ENCODE data around the gene PRPF31. TPM values are rescaled to one million over a fixed set of nuclear protein-coding genes. Genes with fewer than 3 reads are reported as not detected.

PRPF31 gene
- total and polyA plus RNA-seq, 2 of the 13 experiments (the other 11 are each of a cell fraction or from before 2014, with no cell fraction given): 23.8 to 63.8 TPM

DNA sequence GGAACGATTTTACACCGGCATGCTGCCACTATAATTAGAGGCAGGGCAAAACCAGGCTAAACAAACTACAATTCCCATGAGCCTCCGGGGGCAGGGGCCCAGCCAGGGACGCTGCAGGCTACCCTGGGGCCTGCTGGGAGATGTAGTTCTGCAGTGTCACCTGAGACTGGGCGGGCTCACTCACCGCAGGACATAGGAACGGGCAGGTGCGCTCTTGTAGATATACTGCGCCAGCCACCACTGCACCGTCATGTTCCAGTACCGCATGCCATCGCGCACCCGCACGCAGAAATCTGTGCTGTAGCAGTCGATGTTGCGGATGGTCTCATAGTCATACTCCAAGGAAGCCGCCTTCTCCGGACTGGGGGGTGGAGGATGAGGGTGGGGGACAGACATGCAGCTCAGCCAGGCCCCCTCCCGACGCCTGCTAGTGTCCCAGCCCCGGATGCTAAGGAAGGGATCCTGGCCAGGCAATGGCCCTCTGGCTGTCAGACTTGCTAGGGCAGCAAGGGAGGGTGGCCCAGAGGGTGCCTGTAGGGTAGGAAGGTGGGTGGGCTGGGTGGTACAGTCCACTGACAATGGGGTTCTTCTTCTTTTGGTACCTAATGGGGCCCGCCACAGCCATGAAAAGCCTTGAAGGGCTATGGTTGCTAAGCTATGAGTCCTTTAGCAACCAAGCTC is 63.2 kb downstream of the PRPF31 start (continued):
- TF ChIP-seq GABPB1 (CRISPR knock-in tag; IDR thresholded peaks at IDR 0.05) (peak; percentile 27; the same call in 1 of the 2 replicates), ZNF598 (CRISPR knock-in tag; IDR thresholded peaks at IDR 0.05; ENCODE audit: borderline replicate concordance) (no peak), MAFG (CRISPR knock-in tag; IDR thresholded peaks at IDR 0.05) (no peak), XRCC5 (optimal IDR thresholded peaks at IDR 0.05; ENCODE audit: low read length) (no peak), ZNF143 (CRISPR knock-in tag; IDR thresholded peaks at IDR 0.05) (peak; percentile 97), GTF2F1 (IDR thresholded peaks at IDR 0.05; ENCODE audit: low read length) (no peak), IKZF1 (IDR thresholded peaks at IDR 0.05) (no peak), ZNF672 (CRISPR knock-in tag; IDR thresholded peaks at IDR 0.05) (no peak), ZNF644 (CRISPR knock-in tag; IDR thresholded peaks at IDR 0.05; ENCODE audit: low read depth) (no peak), ZNF776 (CRISPR knock-in tag; IDR thresholded peaks at IDR 0.05) (no peak), SRY (CRISPR knock-in tag; IDR thresholded peaks at IDR 0.05) (no peak), ZNF720 (CRISPR knock-in tag; IDR thresholded peaks at IDR 0.05) (no peak), KDM2A (CRISPR knock-in tag; IDR thresholded peaks at IDR 0.05; ENCODE audit: borderline replicate concordance, low read depth) (no peak)
- TF ChIP-seq, protein P1, sequence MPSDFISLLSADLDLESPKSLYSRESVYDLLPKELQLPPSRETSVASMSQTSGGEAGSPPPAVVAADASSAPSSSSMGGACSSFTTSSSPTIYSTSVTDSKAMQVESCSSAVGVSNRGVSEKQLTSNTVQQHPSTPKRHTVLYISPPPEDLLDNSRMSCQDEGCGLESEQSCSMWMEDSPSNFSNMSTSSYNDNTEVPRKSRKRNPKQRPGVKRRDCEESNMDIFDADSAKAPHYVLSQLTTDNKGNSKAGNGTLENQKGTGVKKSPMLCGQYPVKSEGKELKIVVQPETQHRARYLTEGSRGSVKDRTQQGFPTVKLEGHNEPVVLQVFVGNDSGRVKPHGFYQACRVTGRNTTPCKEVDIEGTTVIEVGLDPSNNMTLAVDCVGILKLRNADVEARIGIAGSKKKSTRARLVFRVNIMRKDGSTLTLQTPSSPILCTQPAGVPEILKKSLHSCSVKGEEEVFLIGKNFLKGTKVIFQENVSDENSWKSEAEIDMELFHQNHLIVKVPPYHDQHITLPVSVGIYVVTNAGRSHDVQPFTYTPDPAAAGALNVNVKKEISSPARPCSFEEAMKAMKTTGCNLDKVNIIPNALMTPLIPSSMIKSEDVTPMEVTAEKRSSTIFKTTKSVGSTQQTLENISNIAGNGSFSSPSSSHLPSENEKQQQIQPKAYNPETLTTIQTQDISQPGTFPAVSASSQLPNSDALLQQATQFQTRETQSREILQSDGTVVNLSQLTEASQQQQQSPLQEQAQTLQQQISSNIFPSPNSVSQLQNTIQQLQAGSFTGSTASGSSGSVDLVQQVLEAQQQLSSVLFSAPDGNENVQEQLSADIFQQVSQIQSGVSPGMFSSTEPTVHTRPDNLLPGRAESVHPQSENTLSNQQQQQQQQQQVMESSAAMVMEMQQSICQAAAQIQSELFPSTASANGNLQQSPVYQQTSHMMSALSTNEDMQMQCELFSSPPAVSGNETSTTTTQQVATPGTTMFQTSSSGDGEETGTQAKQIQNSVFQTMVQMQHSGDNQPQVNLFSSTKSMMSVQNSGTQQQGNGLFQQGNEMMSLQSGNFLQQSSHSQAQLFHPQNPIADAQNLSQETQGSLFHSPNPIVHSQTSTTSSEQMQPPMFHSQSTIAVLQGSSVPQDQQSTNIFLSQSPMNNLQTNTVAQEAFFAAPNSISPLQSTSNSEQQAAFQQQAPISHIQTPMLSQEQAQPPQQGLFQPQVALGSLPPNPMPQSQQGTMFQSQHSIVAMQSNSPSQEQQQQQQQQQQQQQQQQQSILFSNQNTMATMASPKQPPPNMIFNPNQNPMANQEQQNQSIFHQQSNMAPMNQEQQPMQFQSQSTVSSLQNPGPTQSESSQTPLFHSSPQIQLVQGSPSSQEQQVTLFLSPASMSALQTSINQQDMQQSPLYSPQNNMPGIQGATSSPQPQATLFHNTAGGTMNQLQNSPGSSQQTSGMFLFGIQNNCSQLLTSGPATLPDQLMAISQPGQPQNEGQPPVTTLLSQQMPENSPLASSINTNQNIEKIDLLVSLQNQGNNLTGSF (CRISPR knock-in tag; IDR thresholded peaks at IDR 0.05): no peak
- TF ChIP-seq, protein P2, sequence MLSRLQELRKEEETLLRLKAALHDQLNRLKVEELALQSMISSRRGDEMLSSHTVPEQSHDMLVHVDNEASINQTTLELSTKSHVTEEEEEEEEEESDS (CRISPR knock-in tag; IDR thresholded peaks at IDR 0.05; ENCODE audit: borderline replicate concordance): no peak
- TF ChIP-seq, protein P3, sequence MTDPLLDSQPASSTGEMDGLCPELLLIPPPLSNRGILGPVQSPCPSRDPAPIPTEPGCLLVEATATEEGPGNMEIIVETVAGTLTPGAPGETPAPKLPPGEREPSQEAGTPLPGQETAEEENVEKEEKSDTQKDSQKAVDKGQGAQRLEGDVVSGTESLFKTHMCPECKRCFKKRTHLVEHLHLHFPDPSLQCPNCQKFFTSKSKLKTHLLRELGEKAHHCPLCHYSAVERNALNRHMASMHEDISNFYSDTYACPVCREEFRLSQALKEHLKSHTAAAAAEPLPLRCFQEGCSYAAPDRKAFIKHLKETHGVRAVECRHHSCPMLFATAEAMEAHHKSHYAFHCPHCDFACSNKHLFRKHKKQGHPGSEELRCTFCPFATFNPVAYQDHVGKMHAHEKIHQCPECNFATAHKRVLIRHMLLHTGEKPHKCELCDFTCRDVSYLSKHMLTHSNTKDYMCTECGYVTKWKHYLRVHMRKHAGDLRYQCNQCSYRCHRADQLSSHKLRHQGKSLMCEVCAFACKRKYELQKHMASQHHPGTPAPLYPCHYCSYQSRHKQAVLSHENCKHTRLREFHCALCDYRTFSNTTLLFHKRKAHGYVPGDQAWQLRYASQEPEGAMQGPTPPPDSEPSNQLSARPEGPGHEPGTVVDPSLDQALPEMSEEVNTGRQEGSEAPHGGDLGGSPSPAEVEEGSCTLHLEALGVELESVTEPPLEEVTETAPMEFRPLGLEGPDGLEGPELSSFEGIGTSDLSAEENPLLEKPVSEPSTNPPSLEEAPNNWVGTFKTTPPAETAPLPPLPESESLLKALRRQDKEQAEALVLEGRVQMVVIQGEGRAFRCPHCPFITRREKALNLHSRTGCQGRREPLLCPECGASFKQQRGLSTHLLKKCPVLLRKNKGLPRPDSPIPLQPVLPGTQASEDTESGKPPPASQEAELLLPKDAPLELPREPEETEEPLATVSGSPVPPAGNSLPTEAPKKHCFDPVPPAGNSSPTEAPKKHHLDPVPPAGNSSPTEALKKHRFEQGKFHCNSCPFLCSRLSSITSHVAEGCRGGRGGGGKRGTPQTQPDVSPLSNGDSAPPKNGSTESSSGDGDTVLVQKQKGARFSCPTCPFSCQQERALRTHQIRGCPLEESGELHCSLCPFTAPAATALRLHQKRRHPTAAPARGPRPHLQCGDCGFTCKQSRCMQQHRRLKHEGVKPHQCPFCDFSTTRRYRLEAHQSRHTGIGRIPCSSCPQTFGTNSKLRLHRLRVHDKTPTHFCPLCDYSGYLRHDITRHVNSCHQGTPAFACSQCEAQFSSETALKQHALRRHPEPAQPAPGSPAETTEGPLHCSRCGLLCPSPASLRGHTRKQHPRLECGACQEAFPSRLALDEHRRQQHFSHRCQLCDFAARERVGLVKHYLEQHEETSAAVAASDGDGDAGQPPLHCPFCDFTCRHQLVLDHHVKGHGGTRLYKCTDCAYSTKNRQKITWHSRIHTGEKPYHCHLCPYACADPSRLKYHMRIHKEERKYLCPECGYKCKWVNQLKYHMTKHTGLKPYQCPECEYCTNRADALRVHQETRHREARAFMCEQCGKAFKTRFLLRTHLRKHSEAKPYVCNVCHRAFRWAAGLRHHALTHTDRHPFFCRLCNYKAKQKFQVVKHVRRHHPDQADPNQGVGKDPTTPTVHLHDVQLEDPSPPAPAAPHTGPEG (CRISPR knock-in tag; IDR thresholded peaks at IDR 0.05): no peak
- TF ChIP-seq, protein P4, sequence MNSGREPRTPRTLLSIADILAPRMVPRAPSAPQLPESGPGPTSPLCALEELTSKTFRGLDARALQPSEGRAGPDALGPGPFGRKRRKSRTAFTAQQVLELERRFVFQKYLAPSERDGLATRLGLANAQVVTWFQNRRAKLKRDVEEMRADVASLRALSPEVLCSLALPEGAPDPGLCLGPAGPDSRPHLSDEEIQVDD (CRISPR knock-in tag; IDR thresholded peaks at IDR 0.05; ENCODE audit: borderline replicate concordance): no peak
- TF ChIP-seq, protein P5, sequence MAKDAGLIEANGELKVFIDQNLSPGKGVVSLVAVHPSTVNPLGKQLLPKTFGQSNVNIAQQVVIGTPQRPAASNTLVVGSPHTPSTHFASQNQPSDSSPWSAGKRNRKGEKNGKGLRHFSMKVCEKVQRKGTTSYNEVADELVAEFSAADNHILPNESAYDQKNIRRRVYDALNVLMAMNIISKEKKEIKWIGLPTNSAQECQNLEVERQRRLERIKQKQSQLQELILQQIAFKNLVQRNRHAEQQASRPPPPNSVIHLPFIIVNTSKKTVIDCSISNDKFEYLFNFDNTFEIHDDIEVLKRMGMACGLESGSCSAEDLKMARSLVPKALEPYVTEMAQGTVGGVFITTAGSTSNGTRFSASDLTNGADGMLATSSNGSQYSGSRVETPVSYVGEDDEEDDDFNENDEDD (CRISPR knock-in tag; IDR thresholded peaks at IDR 0.05; ENCODE audit: borderline replicate concordance): no peak
